Neural cell (in vitro differentiated cells): ENCODE data around the gene SLC2A13. TPM values are rescaled to one million over a fixed set of nuclear protein-coding genes. Genes with fewer than 3 reads are reported as not detected.

Source experiments
- H2AFZ ChIP-seq: fragments of 200-600, 300-800 bp; sonication (generic), shearing (Covaris generic); 2 replicates; pipeline ENCODE4 v1.6.0; 2014; ENCODE audit warnings: low read depth, mild to moderate bottlenecking, antibody characterized with exemption, low read length, moderate library complexity
- H3F3A ChIP-seq: fragments of 200-600 bp; shearing (Covaris generic); 2 replicates; pipeline ENCODE4 v1.6.1; 2016; ENCODE audit warnings: mild to moderate bottlenecking, moderate library complexity, mixed read lengths, antibody characterized with exemption, low read length; ENCODE audit not compliant: insufficient read depth, poor library complexity, severe bottlenecking
- H3K27ac ChIP-seq: fragments of 200-600, 300-800 bp; sonication (generic), shearing (Covaris generic); 2 replicates; pipeline ENCODE4 v1.5.1; 2014; ENCODE audit warnings: mild to moderate bottlenecking, low read length, moderate library complexity
- H3K27me3 ChIP-seq: fragments of 300-800, 200-600 bp; sonication (generic), shearing (Covaris generic); 2 replicates; pipeline ENCODE4 v1.6.0; 2014; ENCODE audit warnings: mild to moderate bottlenecking, low read depth, low read length, moderate library complexity; ENCODE audit not compliant: insufficient read depth
- H3K36me3 ChIP-seq: fragments of 300-800, 200-600 bp; sonication (generic), shearing (Covaris generic); 2 replicates; pipeline ENCODE4 v1.5.1; 2014; ENCODE audit warnings: mild to moderate bottlenecking, antibody characterized with exemption, low read length, moderate library complexity; ENCODE audit not compliant: insufficient read depth
- H3K4me2 ChIP-seq: fragments of 300-800, 200-600 bp; sonication (generic), shearing (Covaris generic); 2 replicates; pipeline ENCODE4 v1.6.0; 2014; ENCODE audit warnings: mild to moderate bottlenecking, low read length
- H3K4me3 ChIP-seq: fragments of 300-800, 200-600 bp; sonication (generic), shearing (Covaris generic); 2 replicates; pipeline ENCODE4 v1.5.1; 2014; ENCODE audit warnings: mild to moderate bottlenecking, low read length, moderate library complexity
- H3K79me2 ChIP-seq: fragments of 200-600 bp; shearing (Covaris generic); replicated peaks from 2 replicates; pipeline ENCODE4 v1.6.0; 2014; ENCODE audit warnings: mild to moderate bottlenecking, low read length, moderate library complexity; ENCODE audit not compliant: insufficient read depth
- H3K9ac ChIP-seq: fragments of 300-800, 200-600 bp; sonication (generic), shearing (Covaris generic); 2 replicates; pipeline ENCODE4 v1.6.1; 2016; ENCODE audit warnings: mild to moderate bottlenecking, low read length, mixed read lengths
- H3K9me2 ChIP-seq: fragments of 200-600 bp; shearing (Covaris generic); 2 replicates; pipeline ENCODE4 v1.6.1; 2016; ENCODE audit warnings: mild to moderate bottlenecking, low read length, mixed read lengths; ENCODE audit not compliant: insufficient read depth
- H3K9me3 ChIP-seq: fragments of 200-600, 300-800 bp; sonication (generic), shearing (Covaris generic); 2 replicates; pipeline ENCODE4 v1.6.1; 2016; ENCODE audit warnings: mild to moderate bottlenecking, mixed run types, low read length, moderate library complexity, mixed read lengths
- H4K20me1 ChIP-seq: fragments of 200-600 bp; shearing (Covaris generic); 2 replicates; pipeline ENCODE4 v1.6.1; 2016; ENCODE audit warnings: mild to moderate bottlenecking, mixed run types; ENCODE audit not compliant: insufficient read depth
- CTCF ChIP-seq: fragments of 450-650 bp; IDR thresholded peaks from 2 replicates; pipeline ENCODE4 v1.5.1; 2014; ENCODE audit warnings: antibody characterized with exemption, mild to moderate bottlenecking, moderate library complexity; ENCODE audit not compliant: poor library complexity, severe bottlenecking
- EP300 ChIP-seq: fragments of 450-650 bp; conservative IDR thresholded peaks from 2 replicates; pipeline ENCODE4 v1.6.1; 2014; ENCODE audit warnings: antibody characterized with exemption, mild to moderate bottlenecking, moderate library complexity; ENCODE audit not compliant: poor library complexity, severe bottlenecking
- EZH2 ChIP-seq: fragments of 200-600, 300-800 bp; shearing (Covaris generic), sonication (generic); IDR thresholded peaks from 2 replicates; pipeline ENCODE4 v1.6.1; 2014; ENCODE audit warnings: antibody characterized with exemption, low read length, borderline replicate concordance, mild to moderate bottlenecking; ENCODE audit not compliant: insufficient read depth, poor library complexity, severe bottlenecking
- MXI1 ChIP-seq: fragments of 450-650 bp; conservative IDR thresholded peaks from 2 replicates; pipeline ENCODE4 v1.6.1; 2014; ENCODE audit warnings: antibody characterized with exemption, mild to moderate bottlenecking; ENCODE audit not compliant: poor library complexity, severe bottlenecking
- POLR2AphosphoS5 ChIP-seq: IDR thresholded peaks from 2 replicates; pipeline ENCODE4 v1.6.1; 2012
- RAD21 ChIP-seq: fragments of 450-650 bp; conservative IDR thresholded peaks from 2 replicates; pipeline ENCODE4 v1.6.1; 2014; ENCODE audit warnings: antibody characterized with exemption, mild to moderate bottlenecking, moderate library complexity
- REST ChIP-seq: IDR thresholded peaks from 2 replicates; pipeline ENCODE4 v1.6.1; 2012; ENCODE audit warnings: borderline replicate concordance
- SMC3 ChIP-seq: fragments of 450-650 bp; conservative IDR thresholded peaks from 2 replicates; pipeline ENCODE4 v1.6.1; 2014; ENCODE audit warnings: antibody characterized with exemption, mild to moderate bottlenecking, moderate library complexity; ENCODE audit not compliant: poor library complexity
- TAF1 ChIP-seq: IDR thresholded peaks from 2 replicates; pipeline ENCODE4 v1.6.1; 2012; ENCODE audit warnings: low read depth
- polyA plus RNA-seq: library from polyadenylated mRNA; depleted of rRNA; stranded (reverse); fragments of >200 nt; gene quantifications from 2 replicates; pipeline ENCODE4 v1.2.3, GENCODE V29; 2014

Gene SLC2A13
- polyA plus RNA-seq, 1 donor from 2014 or later: 10.7 TPM

- Histone ChIP-seq H3K9me2 (no peaks in the 10 kb centered on the region), H3K4me3 (no peak overlapping the region), H3K4me2 (no peak overlapping the region), H3K9me3 (no peaks in the 10 kb centered on the region), H3K27ac (no peak overlapping the region), H3K36me3 (no peaks in the 10 kb centered on the region), H3K9ac (no peak overlapping the region), H2AFZ (no peak overlapping the region), H3K27me3 (no peaks in the 10 kb centered on the region), H4K20me1 (no peaks in the 10 kb centered on the region), H3K79me2 (no peaks in the 10 kb centered on the region), H3F3A (no peaks in the 10 kb centered on the region)
- TF ChIP-seq POLR2AphosphoS5 (no peak), EZH2 (no peak), TAF1 (no peak), MXI1 (no peak), EP300 (no peak), SMC3 (no peak), REST (no peak), CTCF (no peak), RAD21 (no peak)
Measured at GRCh38 chr12:40045656-40046055, 60.2 kb downstream of the SLC2A13 start.

- Histone ChIP-seq H4K20me1 (no peaks in the 10 kb centered on the region), H3K9me3 (no peaks in the 10 kb centered on the region), H3K9me2 (no peaks in the 10 kb centered on the region), H3F3A (no peaks in the 10 kb centered on the region), H3K79me2 (no peaks in the 10 kb centered on the region), H3K36me3 (no peaks in the 10 kb centered on the region), H3K4me2 (no peak overlapping the region), H3K27ac (no peak overlapping the region), H3K9ac (no peak overlapping the region), H3K4me3 (no peak overlapping the region), H3K27me3 (no peaks in the 10 kb centered on the region), H2AFZ (no peak overlapping the region)
- TF ChIP-seq POLR2AphosphoS5 (no peak), CTCF (no peak), MXI1 (no peak), REST (no peak), RAD21 (no peak), TAF1 (no peak), EP300 (no peak), EZH2 (no peak), SMC3 (no peak)
Measured at GRCh38 chr12:40044396-40044795, 61.5 kb downstream of the SLC2A13 start.
